Stimulated activated naive CD8-positive, alpha-beta T cell treated with anti-CD3 and anti-CD28 coated beads, Interleukin-15, Interleukin-2, amounts not matched to agents 100 U/mL and 50 U/mL, for 24 hours (primary cell): ENCODE measurements around the gene BACH2.
A peak's percentile ranks its signal among the peaks of the same experiment; 100 is the strongest.

Source experiments
- ATAC-seq: fragments of 150-1000 bp; cut with Tn5 transposase; one replicate; pipeline ENCODE4 v1.10.0; 2021
- DNase-seq: peaks from one replicate; pipeline ENCODE4 v3.0.0; 2021

Gene BACH2

DNA sequence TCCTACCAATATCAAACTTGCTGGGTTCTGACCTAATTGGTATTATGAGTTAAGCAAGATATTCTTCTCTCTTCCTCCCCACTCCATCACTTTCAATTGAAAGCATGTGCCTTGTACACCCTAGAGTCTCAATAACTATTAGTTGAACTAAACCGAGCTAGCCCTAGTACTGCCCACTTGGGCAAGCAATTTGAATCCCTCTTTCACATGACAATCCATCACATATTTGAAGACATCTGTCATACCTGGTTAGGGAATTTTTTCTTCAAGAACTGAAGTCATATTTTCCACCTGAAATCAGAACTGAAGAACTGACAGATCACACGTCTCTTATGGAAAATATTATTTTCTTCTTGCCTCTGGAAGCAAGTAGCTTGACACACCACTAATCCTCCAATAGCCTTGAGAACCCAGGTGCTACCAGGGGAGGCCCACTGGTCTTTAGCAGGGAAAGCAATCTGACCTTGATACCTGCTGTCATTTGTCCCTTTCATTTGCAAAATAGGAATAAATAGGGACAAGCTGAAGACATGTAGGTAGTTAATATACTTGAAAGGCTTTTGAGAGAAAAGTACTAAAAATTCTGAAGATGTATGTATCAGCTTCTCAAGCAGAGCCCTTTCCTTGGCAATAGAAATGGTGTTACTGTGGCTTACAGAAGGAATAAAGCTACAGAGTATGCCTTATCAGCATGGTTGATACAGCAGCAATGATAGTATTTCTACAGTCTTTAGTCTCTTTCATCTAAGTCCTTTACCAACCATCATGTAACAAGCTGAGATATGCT lies 331.0 kb downstream of the BACH2 start:
- ATAC-seq (peak; percentile 62), DNase-seq (no peak)

- ATAC-seq, result no peak
- no peak for DNase-seq
These were observed 333.3 kb downstream of the BACH2 start for GRCh38 chr6:89963391-89963790.

DNA sequence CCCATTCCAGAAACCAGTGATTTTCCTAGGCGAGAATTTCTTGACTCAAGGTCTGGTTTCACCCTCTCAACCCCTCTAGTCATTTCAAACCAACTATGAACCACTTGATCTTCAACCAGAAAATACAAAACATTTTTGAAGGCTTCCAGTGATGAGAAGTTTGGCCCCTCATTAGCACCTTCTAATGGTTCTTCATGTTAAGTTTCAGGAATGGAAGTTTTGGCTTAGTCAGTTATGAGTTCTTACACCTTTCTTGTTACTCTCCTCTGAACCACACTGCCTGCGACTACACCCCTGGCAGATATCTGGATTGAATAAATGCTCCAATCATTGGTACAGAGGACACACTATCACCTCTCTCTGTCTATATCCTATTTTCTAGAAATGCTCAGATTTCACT lies 335.2 kb downstream of the BACH2 start:
- DNase-seq, result no peak
- ATAC-seq, result peak; percentile 40

DNA sequence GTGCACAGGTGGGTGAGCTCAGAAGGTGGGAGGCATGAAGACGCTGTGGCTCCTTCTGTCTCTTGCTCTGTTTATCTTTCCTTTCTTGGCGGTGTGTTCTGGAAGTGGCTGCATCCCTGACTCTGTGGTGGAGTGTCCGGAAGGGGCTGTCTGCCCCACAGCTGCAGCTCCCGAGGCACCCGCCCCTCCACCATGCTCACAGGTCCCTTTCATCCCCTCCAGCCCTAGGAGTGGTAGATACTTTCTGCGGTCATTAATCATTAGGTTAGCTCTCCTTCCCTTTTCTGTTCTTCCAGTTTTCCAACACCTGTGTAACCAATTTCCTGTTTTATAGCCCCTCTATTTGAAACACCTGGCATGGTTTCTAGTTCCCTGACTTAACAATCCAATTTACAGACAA lies 336.8 kb downstream of the BACH2 start:
- ATAC-seq (no peak), DNase-seq (no peak)

DNA sequence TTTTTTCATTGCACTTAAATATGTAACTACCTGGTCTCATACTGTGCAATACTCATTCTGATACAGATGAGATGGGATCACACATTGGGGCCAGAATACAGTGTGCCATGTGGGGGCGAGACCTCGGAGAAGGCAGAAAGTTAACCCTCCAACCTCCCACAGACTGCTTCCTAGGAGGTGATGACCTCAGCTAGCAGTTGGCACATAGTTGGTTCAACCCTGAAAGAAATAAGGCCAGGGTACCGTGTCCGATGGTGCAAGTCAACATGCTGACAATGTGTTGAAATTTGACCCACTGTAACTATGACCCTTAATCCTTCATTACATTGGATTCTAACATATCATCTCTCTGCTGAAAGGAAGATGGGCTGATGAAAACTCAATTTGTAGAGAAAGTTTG lies 340.5 kb downstream of the BACH2 start:
- peak; percentile 38 for DNase-seq
- peak; percentile 28 for ATAC-seq

DNA sequence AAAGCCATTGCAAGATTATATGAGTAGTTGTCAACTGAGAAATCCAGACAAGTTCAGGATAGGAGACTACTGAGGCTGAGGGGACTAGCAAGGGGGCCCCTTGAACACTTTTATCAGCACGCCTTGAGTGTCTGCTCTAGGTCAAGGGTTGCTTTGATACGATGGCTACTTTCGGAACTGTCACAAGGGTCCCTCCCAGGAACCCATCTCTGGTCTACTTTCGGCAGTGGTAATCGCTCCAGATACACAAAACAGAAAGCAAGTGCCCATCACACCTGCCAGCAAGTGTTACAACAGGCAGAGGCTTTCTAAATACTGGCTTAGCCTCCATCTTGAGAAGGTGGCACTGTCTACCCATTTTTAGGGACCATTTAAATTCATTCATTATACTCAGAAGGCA lies 341.3 kb downstream of the BACH2 start:
- no peak for DNase-seq
- no peak for ATAC-seq

DNA sequence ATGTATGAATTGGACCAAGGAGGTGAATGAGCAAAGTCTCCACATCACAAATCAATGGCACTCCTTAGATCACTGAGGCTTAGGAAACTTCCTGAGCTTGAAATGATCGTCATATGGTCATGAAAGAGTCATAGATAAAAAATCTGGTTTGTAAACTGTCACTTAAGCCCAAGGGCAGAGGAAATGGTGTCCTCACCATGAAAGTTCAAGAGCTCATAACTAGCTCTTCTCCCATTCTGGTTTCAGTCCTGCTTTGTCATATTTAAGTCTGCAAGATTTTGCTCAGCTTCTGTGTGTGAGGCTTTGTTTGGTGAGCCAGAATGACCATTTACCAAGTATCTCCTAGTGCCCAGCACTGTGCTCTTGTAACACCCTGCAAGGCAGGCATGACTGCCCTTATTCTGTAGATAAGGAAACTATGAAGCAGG lies 341.9 kb downstream of the BACH2 start:
- ATAC-seq (peak; percentile 50), DNase-seq (no peak)

DNA sequence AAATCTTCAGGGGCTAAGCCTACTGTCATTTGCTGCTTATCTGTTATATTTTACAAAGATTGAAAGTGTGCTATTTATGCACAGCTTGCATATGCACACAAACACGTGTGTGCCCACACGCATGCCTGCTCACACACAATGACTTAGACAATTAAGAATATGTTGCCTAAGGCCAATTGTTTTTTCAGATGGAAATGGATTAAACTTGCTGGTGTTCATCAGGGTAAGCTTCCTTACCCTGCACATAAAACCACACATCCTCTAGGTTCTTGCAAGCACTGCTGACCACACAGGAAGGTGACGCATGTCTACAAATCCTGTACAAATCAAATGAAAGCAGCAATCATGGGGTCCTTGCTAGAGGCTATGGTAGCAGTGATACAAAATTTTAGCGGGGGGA lies 344.0 kb downstream of the BACH2 start:
- ATAC-seq (peak; percentile 86), DNase-seq (peak; percentile 50)

- DNase-seq (no peak), ATAC-seq (no peak)
These were observed 344.5 kb downstream of the BACH2 start for GRCh38 chr6:89952105-89952671.

DNA sequence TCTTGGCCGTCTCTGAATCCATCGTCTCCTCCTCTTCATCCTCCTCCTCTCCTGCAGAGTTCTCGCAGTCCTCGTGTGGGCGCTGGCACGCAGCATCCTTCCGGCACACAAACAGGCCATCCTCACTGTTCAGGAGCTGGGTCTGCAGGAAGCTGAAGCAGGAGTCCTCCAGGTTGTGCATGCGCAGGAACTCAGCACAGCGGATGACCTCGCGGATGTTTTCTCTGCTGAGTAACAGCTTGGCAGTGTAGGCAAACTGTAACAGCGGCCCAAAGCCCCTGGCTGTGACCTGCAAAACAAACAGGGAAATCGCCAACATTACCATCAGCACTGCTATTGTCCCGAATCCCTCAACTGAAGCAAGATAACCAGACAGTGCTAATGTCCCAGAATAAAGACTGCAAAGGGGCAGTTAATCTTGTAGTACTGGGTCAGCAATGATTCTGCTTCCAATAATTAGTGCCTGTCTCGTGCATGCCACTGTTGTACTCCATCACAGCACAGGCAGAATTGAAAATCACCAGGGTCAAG lies 345.0 kb downstream of the BACH2 start:
- no peak for ATAC-seq

DNA sequence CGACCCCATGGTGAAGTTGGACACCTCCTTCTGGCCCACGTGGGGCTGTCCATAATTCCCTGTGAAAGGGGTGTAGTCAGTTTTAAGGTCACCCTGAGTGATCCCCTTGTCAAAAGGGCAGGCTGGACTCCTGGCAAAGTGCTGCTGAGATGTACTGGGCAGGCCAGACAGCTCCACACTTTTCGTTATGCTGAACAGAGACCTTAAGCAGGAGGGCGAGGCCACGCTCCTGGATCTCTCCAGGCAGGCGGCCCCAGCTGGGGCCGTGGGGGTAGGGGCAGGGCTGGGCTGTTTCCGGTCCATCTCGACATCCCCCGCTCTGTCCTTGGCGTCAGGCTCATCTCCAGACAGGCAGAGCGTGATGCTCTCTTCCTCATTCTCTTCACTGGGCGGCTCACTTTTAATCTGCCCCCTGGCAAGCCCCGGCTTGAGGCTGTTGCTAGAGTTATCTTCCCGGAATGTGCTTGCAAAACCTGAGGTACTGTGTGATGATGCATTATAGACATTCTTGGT lies 345.7 kb downstream of the BACH2 start:
- ATAC-seq, result no peak
- no peak for DNase-seq

More for the DNA sequence above, 345.0 kb downstream of the BACH2 start:
- no peak for DNase-seq

DNA sequence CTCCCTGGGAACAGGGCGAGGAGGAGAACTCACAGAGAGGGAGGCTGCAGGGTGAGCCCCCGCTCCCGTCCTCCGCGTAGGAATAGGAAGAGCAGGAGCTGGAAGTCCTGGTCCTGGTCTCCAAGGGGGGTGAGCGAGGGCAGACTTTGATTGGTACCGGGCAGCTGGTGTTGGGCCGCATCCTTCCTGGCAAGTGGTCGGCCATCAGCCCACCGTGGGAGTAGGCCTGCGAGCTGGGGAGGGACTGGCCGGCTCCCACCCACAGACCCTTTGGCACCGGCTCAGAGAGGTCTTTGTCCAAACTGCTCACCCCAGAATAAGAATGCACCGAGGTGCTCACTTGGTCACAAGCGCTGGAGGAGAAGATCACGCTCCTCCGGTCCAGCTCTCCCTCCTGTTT lies 346.2 kb downstream of the BACH2 start:
- no peak for DNase-seq
- ATAC-seq, result no peak

DNA sequence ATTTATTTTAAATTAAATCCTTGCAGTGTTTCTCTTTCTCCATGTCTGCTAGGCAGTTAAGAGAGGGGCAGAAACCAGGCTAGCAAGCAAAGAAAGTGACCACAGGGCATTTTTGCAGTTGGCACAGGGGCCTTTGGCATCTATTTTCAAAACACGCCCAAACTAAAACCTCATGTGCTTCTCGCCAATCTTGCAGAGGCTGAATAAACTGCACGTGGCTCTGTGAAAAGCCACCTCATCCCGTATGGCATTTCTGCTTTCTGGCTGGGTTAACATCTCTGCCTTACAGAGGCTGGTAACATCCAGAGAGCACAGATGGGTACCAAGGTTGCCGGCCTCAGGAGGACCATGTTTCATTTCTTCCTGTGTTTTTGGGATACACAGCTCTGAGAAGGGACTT lies 347.8 kb downstream of the BACH2 start:
- no peak for ATAC-seq
- peak; percentile 0 for DNase-seq

- peak; percentile 1 for DNase-seq
- no peak for ATAC-seq
These were observed 351.7 kb downstream of the BACH2 start for GRCh38 chr6:89944826-89945407.

- ATAC-seq (no peak), DNase-seq (no peak)
These were observed 352.4 kb downstream of the BACH2 start for GRCh38 chr6:89944181-89944755.

GRCh38 chr6:89942601-89943000 lies 354.0 kb downstream of the BACH2 start:
- no peak for ATAC-seq
- no peak for DNase-seq

- DNase-seq (no peak), ATAC-seq (no peak)
These were observed 354.7 kb downstream of the BACH2 start for GRCh38 chr6:89941763-89942497.

GRCh38 chr6:89941031-89941762 lies 355.4 kb downstream of the BACH2 start:
- DNase-seq (peak; percentile 3), ATAC-seq (no peak)

- peak; percentile 75 for ATAC-seq
- peak; percentile 49 for DNase-seq
These were observed 356.2 kb downstream of the BACH2 start for GRCh38 chr6:89940225-89941027.

DNA sequence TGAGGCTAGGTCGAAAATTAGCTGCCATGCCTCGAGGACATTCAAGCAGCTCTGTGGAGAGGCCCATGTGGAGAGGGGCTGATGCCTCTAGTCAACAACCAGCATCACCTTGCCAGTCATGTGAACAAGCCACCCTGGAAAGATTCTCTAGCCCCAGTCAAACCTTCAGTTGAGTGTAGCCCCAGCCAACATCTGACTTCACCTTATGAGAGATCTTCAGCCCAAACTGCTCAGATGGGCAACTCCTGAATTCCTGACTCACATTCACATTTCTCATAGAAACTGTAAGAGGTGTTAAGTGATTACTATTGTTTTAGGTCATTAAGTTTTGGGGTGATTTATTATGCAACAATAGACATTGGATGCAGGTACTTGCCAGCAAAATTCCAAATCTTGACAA lies 357.5 kb downstream of the BACH2 start:
- DNase-seq, result peak; percentile 2
- ATAC-seq, result no peak
